PC-9 (cell line): ENCODE data around the gene CSTF2. TPM values are rescaled to one million over a fixed set of nuclear protein-coding genes. Genes with fewer than 3 reads are reported as not detected.

ENCODE experiments used
- BruUV-seq: library from RNA; stranded (reverse); fragments of 400-500 nt; replicated peaks from 2 replicates; lab custom pipeline; 2021; lab: Mats Ljungman, UMichigan
- CTCF ChIA-PET: fragments of 300-600 bp; sonication (Branson Sonifier 250); formaldehyde crosslinking; loops from one replicate; lab custom pipeline; 2022; ENCODE audit warnings: antibody characterized with exemption; lab: Charles Lee
- POLR2A ChIA-PET: fragments of 300-600 bp; sonication (Branson Sonifier 250); formaldehyde crosslinking; loops from one replicate; lab custom pipeline; 2022; ENCODE audit warnings: antibody characterized with exemption; ENCODE audit not compliant: unreplicated experiment; lab: Charles Lee
- DNase-seq, 2 experiments: peaks; one replicate each; pipeline versions ENCODE4 v3.0.0 to v3.0.0-alpha.2; 2015 to 2022; ENCODE audit warnings: mixed read lengths in 1 of 2
- H2AFZ ChIP-seq: fragments of 200-600 bp; sonication (generic); 2 replicates; pipeline ENCODE4 v1.8.1; 2017; ENCODE audit warnings: antibody characterized with exemption
- H3F3A ChIP-seq: fragments of 200-600 bp; sonication (generic); 2 replicates; pipeline ENCODE4 v1.8.1; 2017; ENCODE audit warnings: antibody characterized with exemption, mild to moderate bottlenecking, low read depth; ENCODE audit not compliant: insufficient read depth
- H3K27ac ChIP-seq: fragments of 200-600 bp; sonication (generic); 2 replicates; pipeline ENCODE4 v1.6.1; 2016; ENCODE audit warnings: mixed run types
- H3K27me3 ChIP-seq: fragments of 200-600 bp; sonication (generic); 2 replicates; pipeline ENCODE4 v1.6.1; 2016; ENCODE audit warnings: low read depth, mixed run types; ENCODE audit not compliant: insufficient read depth
- H3K36me3 ChIP-seq: fragments of 200-600 bp; sonication (generic); 2 replicates; pipeline ENCODE4 v1.6.1; 2016; ENCODE audit warnings: low read depth, mixed run types
- H3K4me1 ChIP-seq: fragments of 200-600 bp; sonication (generic); replicated peaks from 2 replicates; pipeline ENCODE4 v1.6.1; 2016; ENCODE audit warnings: mixed run types; ENCODE audit not compliant: insufficient read depth
- H3K4me2 ChIP-seq: fragments of 200-600 bp; sonication (generic); 2 replicates; pipeline ENCODE4 v1.6.1; 2017; ENCODE audit warnings: mixed run types
- H3K4me3 ChIP-seq: fragments of 200-600 bp; sonication (generic); 2 replicates; pipeline ENCODE4 v1.6.1; 2016; ENCODE audit warnings: mixed run types
- H3K79me2 ChIP-seq: fragments of 200-600 bp; sonication (generic); 2 replicates; pipeline ENCODE4 v1.6.1; 2017; ENCODE audit warnings: low read depth, mixed run types
- H3K9me2 ChIP-seq: fragments of 200-600 bp; sonication (generic); 2 replicates; pipeline ENCODE4 v1.8.1; 2017; ENCODE audit warnings: mild to moderate bottlenecking; ENCODE audit not compliant: insufficient read depth
- H3K9me3 ChIP-seq: fragments of 200-600 bp; sonication (generic); 2 replicates; pipeline ENCODE4 v1.8.1; 2016; ENCODE audit warnings: low read depth; ENCODE audit not compliant: insufficient read depth
- H4K20me1 ChIP-seq: fragments of 200-600 bp; sonication (generic); 2 replicates; pipeline ENCODE4 v1.8.1; 2017; ENCODE audit not compliant: insufficient read depth
- CTCF ChIP-seq: fragments of 200-600 bp; sonication (generic); conservative IDR thresholded peaks from 2 replicates; pipeline ENCODE4 v1.6.1; 2017; ENCODE audit warnings: mixed run types, antibody characterized with exemption, mild to moderate bottlenecking, moderate library complexity
- EZH2 ChIP-seq: fragments of 200-600 bp; sonication (generic); IDR thresholded peaks from 2 replicates; pipeline ENCODE4 v1.8.0; 2017; ENCODE audit warnings: antibody characterized with exemption, low read depth
- intact Hi-C: fragments of 100-400 bp; cut with micrococcal nuclease; formaldehyde crosslinking; loops from one replicate; pipeline ENCODE4 v1.10.0; 2022; ENCODE audit not compliant: unreplicated experiment
- total RNA-seq: library from RNA; stranded (reverse); gene quantifications from 2 replicates; pipeline ENCODE4 v1.2.3, GENCODE V29; 2021

The CSTF2 gene
- total RNA-seq, 1 experiment from 2014 or later, result 24.1 TPM

DNA sequence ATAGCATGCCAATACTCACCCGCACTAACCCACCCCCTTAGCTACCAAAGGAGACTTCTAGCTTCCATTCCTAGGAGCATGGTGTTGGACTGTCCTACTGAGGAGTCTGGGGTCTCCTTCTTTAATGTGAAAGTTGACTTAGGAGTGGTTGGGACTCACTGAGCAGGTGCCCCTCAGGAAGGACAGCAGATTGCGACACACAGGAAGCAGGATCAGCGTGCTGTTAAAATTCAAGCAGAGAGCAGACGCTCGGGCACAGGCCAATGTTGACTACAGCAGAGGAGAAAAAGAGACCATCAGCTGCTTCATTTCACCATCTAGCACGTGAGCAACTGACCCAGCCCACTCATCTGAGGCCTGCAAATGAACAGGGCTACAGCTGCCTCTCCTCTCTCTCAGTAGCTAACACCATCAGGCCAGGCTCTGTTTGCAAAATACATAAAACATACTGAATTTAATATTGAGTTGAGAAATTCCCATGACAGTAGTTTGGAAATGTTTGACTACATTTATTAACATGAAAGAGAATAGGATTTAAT lies 43.2 kb downstream of the CSTF2 start:
- Histone ChIP-seq H3K79me2 (no peaks in the 10 kb centered on the region), H3K27me3 (no peaks in the 10 kb centered on the region), H3K9me2 (no peaks in the 10 kb centered on the region), H3F3A (no peaks in the 10 kb centered on the region), H3K9me3 (no peaks in the 10 kb centered on the region), H3K4me2 (no peak overlapping the region), H3K4me3 (no peak overlapping the region), H2AFZ (no peak overlapping the region), H3K27ac (no peak overlapping the region), H3K36me3 (no peaks in the 10 kb centered on the region), H4K20me1 (no peaks in the 10 kb centered on the region), H3K4me1 (peaks cover 10% of the 10 kb centered on the region)
- ChIA-PET CTCF (no interaction called here), POLR2A (no interaction called here)
- TF ChIP-seq EZH2 (no peak), CTCF (no peak)
- no peak for DNase-seq
- intact Hi-C loops, result no loop called here
- no TSS peak for BruUV-seq

GRCh38 chrX:100864657-100865391 lies 44.6 kb downstream of the CSTF2 start:
- CTCF ChIA-PET, result no interaction called here
- no peaks in the 10 kb centered on the region for H3K36me3 ChIP-seq

DNA sequence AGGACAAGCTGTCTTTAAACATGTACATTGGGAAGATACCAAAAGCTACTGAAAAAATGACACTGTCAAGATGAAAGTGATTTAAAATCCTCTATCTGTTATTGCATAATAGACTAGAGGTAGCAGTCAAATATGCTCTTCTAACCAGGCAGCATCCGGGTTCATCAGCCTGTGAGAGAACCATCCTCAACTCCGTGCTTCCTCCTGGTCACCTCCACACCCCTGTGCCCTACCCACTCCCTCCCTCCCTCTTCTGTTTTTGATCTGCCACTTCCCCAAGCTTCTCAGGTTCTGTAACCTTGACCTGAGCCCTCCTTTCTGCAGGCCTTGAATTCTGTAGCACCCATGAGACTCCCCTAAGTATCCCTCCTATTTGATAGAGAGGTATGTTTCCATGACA lies 48.1 kb downstream of the CSTF2 start:
- Histone ChIP-seq H3K9me3 (no peaks in the 10 kb centered on the region), H3K4me1 (peaks cover 27% of the 10 kb centered on the region), H3K4me2 (no peak overlapping the region), H3K27me3 (no peaks in the 10 kb centered on the region), H2AFZ (no peak overlapping the region), H4K20me1 (no peaks in the 10 kb centered on the region), H3K4me3 (no peak overlapping the region), H3F3A (no peaks in the 10 kb centered on the region), H3K9me2 (no peaks in the 10 kb centered on the region), H3K27ac (no peak overlapping the region), H3K79me2 (no peaks in the 10 kb centered on the region), H3K36me3 (no peaks in the 10 kb centered on the region)
- TF ChIP-seq CTCF, result no peak
- POLR2A ChIA-PET, result no interaction called here
- DNase-seq, result no peak
- intact Hi-C loops, result no loop called here
- CTCF ChIA-PET, result no interaction called here
- BruUV-seq, result no TSS peak

More at GRCh38 chrX:100864657-100865391, 44.6 kb downstream of the CSTF2 start:
- TF ChIP-seq EZH2 (no peak), CTCF (no peak)
- H3F3A ChIP-seq, result no peaks in the 10 kb centered on the region
- H3K27me3 ChIP-seq, result no peaks in the 10 kb centered on the region
- H3K9me3 ChIP-seq, result no peaks in the 10 kb centered on the region
- H3K4me3 ChIP-seq, result no peak overlapping the region
- H3K4me1 ChIP-seq, result peaks cover 10% of the 10 kb centered on the region
- H3K4me2 ChIP-seq, result peak overlapping the region; percentile 23; the same call in 1 of the 2 replicates
- intact Hi-C loops, result no loop called here
- no peaks in the 10 kb centered on the region for H3K79me2 ChIP-seq
- H4K20me1 ChIP-seq, result no peaks in the 10 kb centered on the region
- POLR2A ChIA-PET, result no interaction called here
- no peaks in the 10 kb centered on the region for H3K9me2 ChIP-seq
- no peak for DNase-seq
- no peak overlapping the region for H3K27ac ChIP-seq
- BruUV-seq, result no TSS peak
- H2AFZ ChIP-seq, result no peak overlapping the region
